Adrenal gland (tissue), 12 donors: ENCODE results near the gene TTLL10. TPM values are rescaled to one million over a fixed set of nuclear protein-coding genes. Genes with fewer than 3 reads are reported as not detected.
A peak's percentile ranks its signal among the peaks of the same experiment; 100 is the strongest.

Experiments
- DNase-seq, 7 donors: peaks; one replicate each; pipeline ENCODE4 v3.0.0-alpha.2; 2019 to 2020
- H3K27ac ChIP-seq, 5 donors: fragments of 200-600 bp; sonication (generic) in 4 of 5; 1 replicate in 3 of 5; 2 replicates in 2 of 5; pipeline versions ENCODE4 v1.5.1 to v1.8.0; 2016 to 2020; ENCODE audit warnings: mild to moderate bottlenecking in 1 of 5
- H3K27me3 ChIP-seq: fragments of 200-600 bp; 2 replicates; pipeline ENCODE4 v1.8.0; 2021
- H3K36me3 ChIP-seq, 2 donors: fragments of 200-600 bp; replicated peaks in 1 of 2; 1 replicate in 1 of 2; 2 replicates in 1 of 2; pipeline versions ENCODE4 v1.5.1 to v1.8.0; 2018 to 2022
- H3K4me1 ChIP-seq, 2 donors: fragments of 200-600 bp; replicated peaks in 1 of 2; 1 replicate in 1 of 2; 2 replicates in 1 of 2; pipeline versions ENCODE4 v1.5.1 to v1.8.0; 2018 to 2021
- H3K4me3 ChIP-seq, 4 donors: fragments of 200-600 bp; sonication (generic) in 3 of 4; one replicate each; pipeline ENCODE4 v1.5.1; 2016 to 2018
- H3K9me3 ChIP-seq, 3 donors: fragments of 200-600 bp; sonication (generic) in 1 of 3; replicated peaks in 1 of 3; 1 replicate in 2 of 3; 2 replicates in 1 of 3; pipeline versions ENCODE4 v1.5.1 to v1.8.0; 2016 to 2021
- CTCF ChIP-seq, 6 experiments: fragments of 450-650 bp in 4 of 6; fragments of 200-600 bp in 2 of 6; sonication (generic) in 1 of 6; IDR thresholded peaks; 1 replicate in 5 of 6; 2 replicates in 1 of 6; pipeline versions ENCODE4 v1.5.1 to v1.8.0; 2016 to 2021; ENCODE audit warnings: antibody characterized with exemption in 6 of 6, mild to moderate bottlenecking in 2 of 6, moderate library complexity in 1 of 6
- POLR2A ChIP-seq, 2 donors: fragments of 450-650 bp; IDR thresholded peaks; one replicate each; pipeline ENCODE4 v1.6.1; 2017; ENCODE audit warnings: antibody characterized with exemption in 2 of 2, mild to moderate bottlenecking in 2 of 2, moderate library complexity in 1 of 2
- WGBS, 4 donors: extraction: QIAGEN DNeasy Blood & Tissue Kit in 2 of 4; methylation state at CpG; one replicate each; pipeline versions ENCODE4 v1.1.5 to v1.1.7; 2013 to 2017; 5-methylcytosine and 5-hydroxymethylcytosine counted together
- intact Hi-C, 2 donors: fragments of 100-400 bp; cut with DNase I; formaldehyde crosslinking; loops; one replicate each; pipeline versions ENCODE4 v1.14.1 to v1.15.0; 2022 to 2023
- polyA plus RNA-seq, 3 donors: library from polyadenylated mRNA; stranded (reverse); fragments of 200-250 nt in 2 of 3; fragments of 350-450 nt in 1 of 3; fragmentation: Illumina TruSeq in 1 of 3; extraction: RNeasy Lipid Tissue Mini Kit (QIAGEN cat#74804) in 1 of 3; gene quantifications; one replicate each; pipeline ENCODE4 v1.2.3, GENCODE V29; 2013 to 2014
- total RNA-seq, 9 donors: library from RNA; depleted of rRNA in 4 of 9; stranded (reverse); fragments of >200 nt in 4 of 9; fragments of 120-200 nt in 1 of 9; fragmentation: NEBNext Ultra II Directional in 1 of 9; extraction: Animal tissue kit (Norgen Biotek cat#: 25700) in 1 of 9; gene quantifications; one replicate each; pipeline versions ENCODE4 v1.1.0 to v1.2.4, GENCODE V29; 2013 to 2023
- donor health status: healthy with polysubstance abuse.
- donor health status: Bipolar disorder and iron deficiency.
- donor health status: DM: yes; HTN: yes; CAD: no.
- donor health status: DM: no; HTN: no; CAD: no.
- donor health status: DM: no; HTN: no; CAD: no.
- donor health status: DM: yes; HTN: yes; CAD: no.

The TTLL10 gene
- total and polyA plus RNA-seq, 12 donors, result 0.32 to 0.44 TPM; not detected in 10

- H3K36me3 ChIP-seq, result no peaks in the 10 kb centered on the region
- intact Hi-C loops, result no loop called here
- peaks cover 0 to 8% of the 10 kb centered on the region in 2 donors for H3K4me1 ChIP-seq
- TF ChIP-seq CTCF (IDR thresholded peaks at IDR 0.05), result no peak
- TF ChIP-seq POLR2A (IDR thresholded peaks at IDR 0.05), result no peak
- peak in 1 of 7 donors; percentile 6 for DNase-seq
- no peak overlapping the region for H3K27ac ChIP-seq
- H3K27me3 ChIP-seq, result peaks cover 9% of the 10 kb centered on the region
- WGBS, 4 donors, result 87 to 100% (median 91%) methylated on average over 10 to 48 of the region's 48 CpGs
- H3K4me3 ChIP-seq, result no peak overlapping the region
- H3K9me3 ChIP-seq, result peaks cover 0 to 8% (median 0%) of the 10 kb centered on the region in 3 donors
Observed at GRCh38 chr1:1197551-1198422, 24.1 kb downstream of the TTLL10 start.

- TF ChIP-seq POLR2A (IDR thresholded peaks at IDR 0.05) (no peak), CTCF (IDR thresholded peaks at IDR 0.05) (no peak)
- intact Hi-C loops, result no loop called here
- Histone ChIP-seq H3K4me3 (no peak overlapping the region), H3K9me3 (peaks cover 0 to 8% (median 0%) of the 10 kb centered on the region in 3 donors), H3K27me3 (peaks cover 17% of the 10 kb centered on the region), H3K27ac (no peak overlapping the region), H3K36me3 (no peaks in the 10 kb centered on the region), H3K4me1 (peaks cover 0 to 8% of the 10 kb centered on the region in 2 donors)
- 79 to 93% (median 86%) methylated on average over 3 to 23 of the region's 23 CpGs for WGBS, 4 donors
- peak in 1 of 7 donors; percentile 5 for DNase-seq
Observed at GRCh38 chr1:1198423-1199140, 24.9 kb downstream of the TTLL10 start.

GRCh38 chr1:1199141-1199960, 25.7 kb downstream of the TTLL10 start:
- H3K4me3 ChIP-seq, result no peak overlapping the region
- peaks cover 18% of the 10 kb centered on the region for H3K27me3 ChIP-seq
- DNase-seq, result peak in 1 of 7 donors; percentile 5
- TF ChIP-seq POLR2A (IDR thresholded peaks at IDR 0.05), result no peak
- TF ChIP-seq CTCF (IDR thresholded peaks at IDR 0.05), result no peak
- H3K4me1 ChIP-seq, result peaks cover 0 to 8% of the 10 kb centered on the region in 2 donors
- H3K27ac ChIP-seq, result no peak overlapping the region
- WGBS, 4 donors, result 83 to 91% (median 87%) methylated on average over 5 to 22 of the region's 22 CpGs
- intact Hi-C loops, result no loop called here
- no peaks in the 10 kb centered on the region for H3K36me3 ChIP-seq
- peaks cover 0 to 5% (median 0%) of the 10 kb centered on the region in 3 donors for H3K9me3 ChIP-seq
